Endodermal cell (in vitro differentiated cells): ENCODE results near the gene SERTM1. TPM values are rescaled to one million over a fixed set of nuclear protein-coding genes. Genes with fewer than 3 reads are reported as not detected.

Source experiments
- DNase-seq: peaks from one replicate; pipeline ENCODE4 v3.0.0-alpha.2; 2017
- H3K27ac ChIP-seq: 2 replicates; pipeline ENCODE4 v1.5.1; 2013; ENCODE audit warnings: mild to moderate bottlenecking, low read depth, low read length, moderate library complexity
- H3K27me3 ChIP-seq: 2 replicates; pipeline ENCODE4 v1.6.1; 2013; ENCODE audit warnings: mild to moderate bottlenecking, low read length, moderate library complexity; ENCODE audit not compliant: insufficient read depth, control insufficient read depth, poor library complexity, severe bottlenecking
- H3K36me3 ChIP-seq: 2 replicates; pipeline ENCODE4 v1.7.0; 2013; ENCODE audit warnings: mild to moderate bottlenecking, low read length, moderate library complexity; ENCODE audit not compliant: control insufficient read depth, insufficient read depth
- H3K4me1 ChIP-seq: one replicate; pipeline ENCODE4 v1.7.0; 2013; ENCODE audit warnings: low read length; ENCODE audit not compliant: control insufficient read depth, insufficient read depth
- H3K4me3 ChIP-seq: 2 replicates; pipeline ENCODE4 v1.5.1; 2013; ENCODE audit warnings: mild to moderate bottlenecking, low read length, moderate library complexity
- H3K9ac ChIP-seq: 2 replicates; pipeline ENCODE4 v1.6.1; 2013; ENCODE audit warnings: mild to moderate bottlenecking, low read length, moderate library complexity; ENCODE audit not compliant: poor library complexity, severe bottlenecking; ENCODE audit errors: extremely low read depth
- H3K9me3 ChIP-seq: 2 replicates; pipeline ENCODE4 v1.6.1; 2013; ENCODE audit warnings: mild to moderate bottlenecking, low read length, moderate library complexity; ENCODE audit not compliant: control insufficient read depth
- H3K27ac Mint-ChIP-seq: 2 replicates; pipeline ENCODE4 v1.8.0; 2020; ENCODE audit warnings: mixed read lengths
- H3K27me3 Mint-ChIP-seq: 2 replicates; pipeline ENCODE4 v1.8.0; 2021; ENCODE audit warnings: mild to moderate bottlenecking, mixed read lengths; ENCODE audit not compliant: insufficient read depth
- H3K36me3 Mint-ChIP-seq: 2 replicates; pipeline ENCODE4 v1.8.0; 2020; ENCODE audit warnings: low read depth, mixed read lengths
- H3K4me1 Mint-ChIP-seq: 2 replicates; pipeline ENCODE4 v1.8.0; 2020; ENCODE audit warnings: mixed read lengths
- H3K4me3 Mint-ChIP-seq: 2 replicates; pipeline ENCODE4 v1.8.0; 2020; ENCODE audit warnings: mild to moderate bottlenecking, moderate library complexity, mixed read lengths
- H3K9me3 Mint-ChIP-seq: 2 replicates; pipeline ENCODE4 v1.8.0; 2020; ENCODE audit warnings: mild to moderate bottlenecking, mixed read lengths
- CTCF ChIP-seq: fragments of 200-600 bp; sonication (generic); conservative IDR thresholded peaks from 2 replicates; pipeline ENCODE4 v1.5.0; 2021; ENCODE audit warnings: antibody characterized with exemption, mild to moderate bottlenecking
- WGBS, 2 experiments: methylation state at CpG; one replicate each; pipeline versions ENCODE4 v1.1.5 to v1.1.7; 2013; ENCODE audit warnings: missing lambda C conversion rate in 2 of 2, mixed read lengths in 1 of 2; ENCODE audit not compliant: insufficient coverage in 1 of 2, insufficient read length in 1 of 2; 5-methylcytosine and 5-hydroxymethylcytosine counted together
- long read RNA-seq, 4 experiments: library from polyadenylated mRNA in 2 of 4; library from RNA in 1 of 4; library from capped mRNA in 1 of 4; stranded (forward) in 3 of 4; unstranded in 1 of 4; transcript quantifications; one replicate each; pipeline ENCODE4 v2.0.0, GENCODE V29; 2020 to 2021; ENCODE audit warnings: inconsistent platforms in 1 of 4
- polyA plus RNA-seq, 2 experiments: library from polyadenylated mRNA; stranded (reverse); fragments of 50-300 nt; gene quantifications; one replicate each; pipeline ENCODE4 v1.2.3, GENCODE V29; 2013
- total RNA-seq, 2 donors: library from RNA; stranded (reverse); fragmentation: NEBNext Ultra II Directional in 1 of 2; extraction: Animal tissue kit (Norgen Biotek cat#: 25700) in 1 of 2; gene quantifications; 2 replicates in 1 of 2; 3 replicates in 1 of 2; pipeline ENCODE4 v1.2.1, GENCODE V29; 2021

SERTM1 gene
- total RNA-seq, result under 1 TPM in 1 of 2 donors, not detected in 1; 0.13 TPM
- 1.4 TPM for polyA plus RNA-seq (2013, experiment 1 of 2)
- 1.7 TPM for polyA plus RNA-seq (2013, experiment 2 of 2)
- long read RNA-seq, experiment 1, result 0 reads
- long read RNA-seq, experiment 2, result 0 reads
- long read RNA-seq, experiment 3, result 0 reads
- long read RNA-seq, experiment 4, result 0 reads

DNA sequence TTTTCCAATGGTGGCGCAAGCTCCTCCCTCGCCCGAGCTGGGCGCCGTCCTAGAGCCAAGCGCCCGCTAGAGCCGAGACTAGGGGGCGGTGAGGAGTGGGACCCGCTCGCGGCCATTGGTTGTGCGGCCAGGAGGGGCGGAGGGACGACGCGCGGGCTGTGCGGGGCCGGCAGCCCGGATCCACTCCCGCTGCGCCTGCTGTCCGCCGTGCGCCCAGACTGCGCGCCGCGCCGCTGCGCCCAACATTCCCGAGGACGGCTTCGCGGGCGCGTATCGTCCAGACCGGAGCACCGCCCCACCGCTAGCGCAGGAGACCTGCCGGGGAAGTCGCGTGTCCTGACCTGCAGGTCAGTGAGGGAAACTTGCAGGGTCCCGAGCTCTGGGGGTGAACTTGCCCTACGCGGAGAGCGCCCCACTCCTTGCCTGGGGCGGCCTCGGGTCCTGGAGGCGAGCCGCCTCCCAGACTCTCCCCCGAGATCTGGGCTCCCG lies at the start of gene SERTM1:
TSS of gene SERTM1 (plus strand) at position 183 of the 489 bp plus-strand sequence. CDS start 21,059 bp downstream, outside the sequence.
- Mint-ChIP-seq H3K9me3 (peaks cover 2% of the 10 kb centered on the region), H3K27ac (no peak within 1 kb of the TSS), H3K4me3 (peak within 1 kb of the TSS; percentile 66), H3K36me3 (no peaks in the 10 kb centered on the region), H3K4me1 (peaks cover 8% of the 10 kb centered on the region), H3K27me3 (peaks cover 72% of the 10 kb centered on the region)
- H3K27me3 ChIP-seq, result peaks cover 66% of the 10 kb centered on the region
- no peaks in the 10 kb centered on the region for H3K4me1 ChIP-seq
- H3K4me3 ChIP-seq, result peak within 1 kb of the TSS; percentile 81
- peak; percentile 32 for TF ChIP-seq CTCF
- H3K36me3 ChIP-seq, result no peaks in the 10 kb centered on the region
- WGBS, 2 experiments, result 1 to 2% methylated on average over 11 to 56 of the region's 56 CpGs
- no peak within 1 kb of the TSS for H3K27ac ChIP-seq
- DNase-seq, result peak; percentile 93
- H3K9ac ChIP-seq, result no peak within 1 kb of the TSS
- no peaks in the 10 kb centered on the region for H3K9me3 ChIP-seq

DNA sequence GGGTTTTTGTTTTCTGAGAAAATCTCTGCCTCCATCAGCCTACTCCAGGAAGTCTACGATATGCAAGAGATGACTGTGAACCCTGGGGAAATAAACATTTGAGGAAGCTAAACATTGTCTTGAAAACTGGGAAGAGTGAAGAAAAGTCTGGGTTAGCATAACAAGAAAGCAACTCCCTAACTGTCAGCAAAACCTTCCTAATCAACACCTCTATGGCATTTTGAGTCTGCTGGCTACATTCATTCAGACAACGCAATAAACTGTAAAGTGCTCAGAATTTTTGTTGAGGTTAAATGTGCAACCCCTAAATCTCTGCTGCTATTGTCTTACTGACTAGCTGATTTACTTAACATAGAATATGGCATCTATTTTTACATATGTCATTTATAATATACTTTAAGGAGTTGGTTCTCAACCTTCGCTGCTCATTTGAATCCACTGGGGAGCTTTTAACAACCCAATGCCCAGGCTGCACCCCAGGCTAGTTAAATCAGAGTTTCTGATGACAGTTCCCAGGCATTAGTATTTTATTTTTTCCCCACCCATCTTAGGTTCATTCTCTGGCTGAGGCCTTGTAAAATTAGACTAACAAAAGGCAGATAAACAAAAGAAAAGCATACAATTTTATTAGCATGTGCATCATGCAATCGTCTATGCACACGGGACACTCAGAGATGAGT lies 45.3 kb upstream of the SERTM1 start:
- TF ChIP-seq CTCF, result no peak
- Histone ChIP-seq H3K9me3 (no peaks in the 10 kb centered on the region), H3K4me3 (no peak overlapping the region), H3K27me3 (no peaks in the 10 kb centered on the region), H3K9ac (no peak overlapping the region), H3K4me1 (no peaks in the 10 kb centered on the region), H3K36me3 (no peaks in the 10 kb centered on the region), H3K27ac (no peak overlapping the region)
- no peaks in the 10 kb centered on the region for H3K9me3 Mint-ChIP-seq
- H3K4me3 Mint-ChIP-seq, result no peak overlapping the region
- H3K36me3 Mint-ChIP-seq, result no peaks in the 10 kb centered on the region
- WGBS, 2 experiments, result 84 to 92% methylated on average over 4 to 5 of the region's 5 CpGs
- peaks cover 5% of the 10 kb centered on the region for H3K4me1 Mint-ChIP-seq
- DNase-seq, result no peak
- no peaks in the 10 kb centered on the region for H3K27me3 Mint-ChIP-seq
- H3K27ac Mint-ChIP-seq, result no peak overlapping the region

- 74 to 100% methylated on average over 1 to 2 of the region's 2 CpGs for WGBS, 2 experiments
- Histone ChIP-seq H3K4me1 (no peaks in the 10 kb centered on the region), H3K27ac (no peak overlapping the region), H3K9ac (no peak overlapping the region), H3K4me3 (no peak overlapping the region), H3K9me3 (no peaks in the 10 kb centered on the region), H3K27me3 (no peaks in the 10 kb centered on the region), H3K36me3 (no peaks in the 10 kb centered on the region)
- Mint-ChIP-seq H3K4me1 (peaks cover 5% of the 10 kb centered on the region), H3K4me3 (no peak overlapping the region), H3K27ac (no peak overlapping the region), H3K27me3 (no peaks in the 10 kb centered on the region), H3K36me3 (no peaks in the 10 kb centered on the region), H3K9me3 (no peaks in the 10 kb centered on the region)
- no peak for DNase-seq
- no peak for TF ChIP-seq CTCF
These were observed 44.8 kb upstream of the SERTM1 start for GRCh38 chr13:36629057-36629385.
